ENCODE data around the gene RNASE4.

Gene RNASE4

DNA sequence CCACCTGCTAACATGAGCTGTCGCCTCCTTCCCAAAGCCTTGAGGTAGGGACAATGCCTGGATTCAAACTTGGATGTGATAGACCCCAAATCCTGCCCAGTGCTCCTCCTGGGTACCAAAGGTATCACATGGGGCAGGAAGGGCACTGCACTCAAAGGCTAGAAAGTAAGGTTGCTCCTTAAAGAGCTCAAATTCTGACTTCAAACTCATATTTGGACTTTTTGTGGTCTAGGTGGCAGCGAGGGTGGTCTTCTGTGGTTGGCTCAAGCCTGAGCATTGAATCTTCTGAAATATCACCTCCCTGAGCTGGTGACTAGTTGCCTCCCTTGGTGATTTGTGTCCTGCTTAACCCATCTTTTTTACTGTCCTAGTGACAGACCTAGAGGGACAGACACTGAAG lies 8.3 kb upstream of the RNASE4 start:
- DNase-seq = no peak

- DNase-seq = peak in 1 of 2 donors; percentile 16
Measured at GRCh38 chr14:20679907-20680306, 4.5 kb upstream of the RNASE4 start.

GRCh38 chr14:20680363-20680762 lies 4.0 kb upstream of the RNASE4 start:
- DNase-seq = no peak

DNA sequence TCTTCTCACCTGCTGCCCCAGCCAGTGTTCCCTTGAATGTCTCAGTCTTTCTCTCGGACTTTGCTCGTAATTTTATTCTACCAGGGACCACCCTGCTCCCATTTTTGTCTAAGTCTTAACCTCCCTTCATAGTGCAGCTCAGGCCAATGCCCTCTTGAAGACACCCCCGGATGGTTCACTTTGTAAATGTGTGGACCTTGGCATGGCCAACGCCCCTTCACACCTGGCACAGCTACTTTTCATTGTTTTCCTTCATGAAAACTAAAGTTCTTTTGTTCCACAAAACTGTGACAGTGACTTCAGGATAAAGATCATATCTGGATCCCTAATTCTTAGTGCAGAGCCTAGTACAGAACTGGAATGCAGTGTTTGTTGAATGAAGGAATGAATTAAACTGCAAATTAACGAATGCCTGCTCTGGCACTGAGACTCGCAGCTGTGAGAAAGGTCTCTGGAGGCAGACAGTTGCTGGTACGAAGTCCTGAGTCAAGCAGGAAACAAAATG lies 3.5 kb upstream of the RNASE4 start:
- DNase-seq = peak in 1 of 2 donors; percentile 74

DNA sequence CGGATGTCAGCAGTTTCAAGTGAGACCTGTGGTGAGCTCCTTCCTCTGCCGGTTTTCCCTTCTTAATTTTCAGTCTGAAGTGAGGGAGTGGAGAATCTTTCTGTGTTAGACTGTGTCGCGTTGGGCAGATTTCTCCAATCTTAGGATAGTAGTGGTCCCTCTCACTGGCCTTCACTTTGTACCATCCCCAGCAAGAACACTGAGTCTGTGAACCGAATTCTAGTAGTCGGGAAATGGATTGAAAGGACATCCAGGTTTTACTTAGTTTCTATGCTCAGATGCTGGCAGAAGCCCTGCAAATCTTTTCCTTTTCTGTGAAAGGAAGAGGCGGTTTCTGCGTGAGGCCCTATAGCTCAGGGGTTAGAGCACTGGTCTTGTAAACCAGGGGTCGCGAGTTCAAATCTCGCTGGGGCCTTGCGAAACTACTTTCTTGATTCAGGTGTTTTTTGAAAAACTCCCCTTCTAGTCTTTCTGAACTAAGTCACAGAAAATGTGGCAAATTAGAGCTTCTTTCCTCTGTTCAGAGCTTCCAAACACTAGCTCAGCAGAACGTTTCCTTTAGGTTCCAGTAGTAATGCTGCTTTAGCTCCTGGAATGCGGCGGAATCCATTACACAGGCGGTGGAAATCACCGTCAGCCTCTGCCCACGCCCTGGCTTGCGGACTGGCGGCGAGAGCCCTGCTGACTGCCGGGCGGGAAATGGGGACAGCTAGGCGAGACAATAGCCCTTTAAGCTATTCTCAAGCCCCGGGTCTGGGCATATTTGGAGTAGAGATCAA lies 2.8 kb upstream of the RNASE4 start:
- DNase-seq = peak; percentile 92 to 94

DNA sequence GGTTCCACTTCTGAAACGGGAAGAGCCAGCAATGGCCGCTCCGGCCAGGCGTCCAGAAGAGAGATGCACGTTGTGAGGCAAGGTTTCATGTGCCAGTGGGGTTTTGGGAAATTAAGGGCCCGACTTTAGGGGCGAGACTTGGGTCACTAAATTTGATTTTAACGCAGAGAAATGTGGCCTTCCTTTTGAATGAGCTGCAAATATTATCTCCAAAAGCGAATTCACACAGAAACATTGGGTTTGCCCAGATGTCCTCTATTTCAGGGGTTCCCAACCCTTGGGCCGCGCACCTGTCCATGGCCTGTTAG lies 2.3 kb upstream of the RNASE4 start:
- no peak for DNase-seq

DNA sequence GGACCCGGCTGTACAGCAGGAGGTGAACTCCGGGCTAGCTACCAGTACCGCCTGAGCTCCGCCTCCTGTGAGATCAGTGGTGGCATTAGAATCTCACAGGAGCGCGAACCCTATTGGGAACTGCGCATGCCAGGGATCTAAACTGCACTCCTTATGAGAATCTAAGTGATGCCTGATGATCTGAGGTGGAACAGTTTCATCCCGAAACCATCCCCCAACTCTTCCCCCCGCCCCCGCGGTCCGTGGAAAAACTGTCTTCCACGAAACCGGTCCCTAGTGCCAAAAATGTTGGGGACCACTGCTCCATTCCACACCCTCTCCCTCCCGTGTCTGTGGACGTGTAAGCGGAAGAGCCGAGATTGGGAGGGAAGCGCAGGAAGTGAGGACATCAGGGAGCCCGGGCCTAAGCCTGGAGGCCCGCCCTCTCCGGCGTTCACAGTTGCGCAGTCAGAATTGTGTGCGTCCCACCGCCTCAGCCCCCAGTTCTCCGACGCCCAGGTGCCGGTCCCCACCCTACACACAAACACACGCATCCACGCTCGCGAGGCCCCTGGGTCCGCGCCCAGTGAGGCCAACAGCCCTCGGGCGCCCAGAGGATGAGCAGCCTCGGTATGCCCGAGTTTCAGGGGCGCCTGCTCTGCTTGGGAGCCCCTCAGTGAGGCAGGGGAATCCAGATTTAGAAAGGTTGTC lies 1.8 kb upstream of the RNASE4 start:
- peak; percentile 87 to 88 for DNase-seq

DNA sequence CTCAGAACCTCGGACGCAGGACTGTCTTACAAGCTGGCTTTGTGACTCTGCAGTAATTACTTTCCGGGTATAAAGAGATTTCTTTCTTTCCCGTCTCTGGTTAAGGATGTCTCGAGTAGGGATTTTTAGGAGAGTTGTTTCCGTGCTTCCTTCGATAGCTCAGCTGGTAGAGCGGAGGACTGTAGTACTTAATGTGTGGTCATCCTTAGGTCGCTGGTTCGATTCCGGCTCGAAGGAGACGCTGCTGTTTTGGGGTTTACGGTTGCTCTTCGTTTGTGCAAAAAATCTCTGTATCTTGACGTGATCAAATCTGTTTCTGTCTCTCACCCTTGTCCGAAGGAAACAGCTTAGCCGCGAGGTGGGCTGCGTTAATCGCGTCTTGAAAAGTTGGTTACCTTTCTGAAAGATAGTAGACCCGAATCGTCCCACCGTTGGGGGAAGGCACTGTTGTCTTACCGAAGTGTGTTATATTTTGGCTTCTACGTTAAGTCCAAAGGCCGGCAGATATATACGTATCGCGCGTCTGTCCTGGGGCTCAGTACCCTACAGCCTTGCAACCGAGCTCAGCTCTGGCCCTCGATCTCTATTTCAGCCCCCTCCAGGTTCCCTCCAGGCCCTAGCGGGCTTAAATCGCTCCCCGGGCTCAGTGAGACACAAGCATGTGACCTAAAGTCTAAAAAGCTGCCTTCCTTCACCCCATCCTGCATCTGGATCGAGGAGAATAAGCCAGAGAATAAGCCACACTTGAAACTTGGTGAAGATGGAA lies 1.1 kb upstream of the RNASE4 start:
- DNase-seq = peak; percentile 87 to 89

GRCh38 chr14:20684662-20685456 lies 499 bp downstream of the RNASE4 start:
- DNase-seq = no peak

DNA sequence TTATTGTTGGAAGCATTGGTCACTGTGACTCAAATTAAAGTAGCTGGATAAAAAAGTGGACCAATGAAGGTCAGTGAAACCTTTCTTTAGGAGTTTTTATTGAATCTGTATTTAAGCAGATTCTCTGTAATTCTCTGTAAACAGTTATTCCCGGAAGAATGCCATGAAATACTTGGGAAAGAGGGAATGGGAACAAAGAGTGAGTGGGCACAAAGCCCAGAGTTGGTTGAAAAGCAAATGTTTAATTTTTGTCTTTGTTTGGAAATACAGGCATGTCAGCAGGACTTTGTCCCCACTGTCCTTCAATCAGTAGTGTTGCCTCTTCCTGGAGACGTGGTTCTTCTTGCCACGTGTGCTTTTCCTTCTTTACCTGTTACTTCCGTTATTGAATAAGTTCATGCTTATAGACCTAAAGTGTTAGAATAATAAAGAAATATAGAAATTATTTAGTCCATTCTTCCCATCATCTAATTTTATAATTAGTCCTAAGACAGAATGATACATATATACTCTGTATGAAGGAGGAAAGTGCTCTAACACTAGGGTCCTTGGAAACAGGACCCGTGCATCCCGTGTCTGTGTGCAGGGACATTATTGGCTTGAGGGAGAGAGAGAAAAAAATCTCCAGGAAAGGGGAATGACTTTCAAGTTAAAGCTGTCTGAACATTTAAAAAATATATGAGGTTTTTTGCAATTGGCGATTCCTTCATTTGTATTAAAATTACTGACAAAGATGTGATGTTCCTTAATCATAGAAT lies 2.2 kb downstream of the RNASE4 start:
- no peak for DNase-seq

DNA sequence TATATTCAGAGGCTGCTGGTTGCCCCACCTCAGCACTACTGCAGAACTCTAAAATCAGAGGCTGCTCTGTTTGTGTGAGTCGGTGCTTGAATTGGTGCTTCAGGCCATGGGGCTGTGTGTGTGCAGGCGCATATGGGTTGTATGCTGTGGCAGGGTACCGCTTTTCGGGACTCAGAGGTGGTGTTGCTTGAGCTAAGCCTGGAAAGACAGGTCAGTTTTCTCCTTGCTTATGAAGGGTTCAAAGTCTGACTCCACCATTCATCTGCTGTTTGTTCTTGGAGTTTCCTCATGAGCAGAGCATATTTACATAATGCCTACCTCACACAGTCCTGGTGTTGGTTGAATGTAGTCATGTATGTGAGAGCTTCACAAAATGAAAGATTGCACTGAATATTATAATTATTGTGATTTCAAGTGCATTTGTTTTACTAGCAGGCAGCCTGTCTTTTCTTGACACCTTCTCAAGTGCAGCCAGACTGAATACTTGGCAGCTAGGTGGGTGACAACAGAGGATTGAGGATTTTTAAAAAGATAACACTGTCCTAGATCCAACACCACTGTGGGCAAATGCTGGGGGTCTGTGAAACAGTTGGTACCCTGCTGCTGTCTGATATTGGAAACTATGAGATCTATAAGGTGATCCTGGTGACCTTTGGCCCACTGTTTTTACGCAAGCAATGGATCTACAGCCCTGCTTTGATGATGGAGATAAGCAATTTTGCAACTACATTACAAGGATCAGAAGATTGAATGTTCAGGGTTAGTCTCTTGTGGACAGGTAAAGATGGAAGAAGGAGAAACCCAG lies 3.2 kb downstream of the RNASE4 start:
- no peak for DNase-seq

GRCh38 chr14:20688167-20688839 lies 3.9 kb downstream of the RNASE4 start, which contains the start of gene ANG:
ANG (plus strand) TSS chr14:20688764; CDS start chr14:20693565, 4,801 bp downstream.
- DNase-seq = no peak

GRCh38 chr14:20690848-20691640 lies 6.7 kb downstream of the RNASE4 start:
- peak; percentile 57 to 79 for DNase-seq

GRCh38 chr14:20692116-20692751 lies 7.9 kb downstream of the RNASE4 start:
- no peak for DNase-seq

DNA sequence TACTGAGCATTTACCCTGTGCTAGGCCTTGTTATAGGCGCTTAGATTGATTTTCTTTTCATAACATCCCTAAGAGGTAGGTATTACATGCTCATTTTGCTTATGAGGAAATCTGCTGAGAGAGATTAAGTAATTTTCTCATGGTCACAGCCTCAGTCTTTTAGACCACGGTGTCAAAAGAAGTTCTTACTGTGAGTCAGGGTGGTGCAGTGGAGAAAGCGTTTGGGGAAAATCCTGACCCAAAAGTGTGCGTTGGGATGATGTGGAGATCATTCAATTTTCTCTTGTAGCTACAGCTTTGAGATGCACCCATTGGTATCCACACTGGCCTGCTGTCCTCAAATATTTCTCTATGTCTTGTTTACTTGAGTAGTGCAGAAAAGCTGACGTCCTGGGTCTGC lies 12.4 kb downstream of the RNASE4 start:
- no peak for DNase-seq

DNA sequence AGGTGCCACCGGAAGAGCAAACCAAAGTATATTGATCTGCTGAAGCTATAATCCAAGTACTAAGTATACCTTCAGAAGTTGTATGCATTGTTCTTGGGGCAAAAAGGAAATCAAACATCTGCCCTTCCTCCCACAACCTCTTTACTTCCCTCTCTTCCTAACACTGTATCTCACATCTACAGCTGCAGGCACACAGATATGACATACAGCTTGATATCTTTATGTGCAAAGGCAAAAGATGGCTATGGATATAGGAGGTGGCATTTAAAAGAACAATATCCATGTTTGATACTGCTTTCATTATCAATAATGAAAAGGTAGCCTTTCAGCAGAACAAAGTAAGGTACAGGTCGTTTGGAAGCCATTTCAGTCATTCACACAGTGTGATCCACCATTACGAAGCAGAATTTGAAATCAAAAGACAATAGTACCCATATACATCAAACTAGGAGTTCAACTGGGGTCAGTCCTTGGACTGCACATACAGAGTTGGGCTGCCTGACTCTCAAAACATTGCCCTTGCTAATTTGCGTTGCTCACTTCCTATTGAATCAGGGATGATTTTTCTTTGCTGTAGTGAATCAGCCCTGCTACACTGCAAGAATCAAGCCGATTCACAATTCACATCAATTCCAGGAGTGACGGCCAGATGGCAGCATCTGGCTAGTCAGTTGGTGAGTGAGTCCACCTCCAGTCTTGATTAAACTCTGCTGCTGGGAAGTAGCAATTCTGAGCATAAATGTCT lies 13.1 kb downstream of the RNASE4 start:
- peak; percentile 71 to 75 for DNase-seq

DNA sequence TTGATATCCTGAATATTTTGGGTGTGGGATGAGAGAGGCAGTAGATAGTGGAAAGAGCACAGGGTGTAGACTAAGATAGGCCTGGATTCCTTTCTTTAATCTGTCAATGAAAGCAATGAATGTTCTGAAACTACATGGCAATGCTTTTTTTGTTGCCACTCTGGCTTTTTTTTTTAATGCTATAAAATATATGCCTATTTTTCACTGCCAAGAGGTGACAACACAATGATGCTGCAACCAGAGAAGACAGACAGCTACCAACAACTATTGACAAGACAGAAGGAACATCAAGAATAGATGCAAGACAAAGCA lies 13.6 kb downstream of the RNASE4 start:
- DNase-seq = no peak

DNA sequence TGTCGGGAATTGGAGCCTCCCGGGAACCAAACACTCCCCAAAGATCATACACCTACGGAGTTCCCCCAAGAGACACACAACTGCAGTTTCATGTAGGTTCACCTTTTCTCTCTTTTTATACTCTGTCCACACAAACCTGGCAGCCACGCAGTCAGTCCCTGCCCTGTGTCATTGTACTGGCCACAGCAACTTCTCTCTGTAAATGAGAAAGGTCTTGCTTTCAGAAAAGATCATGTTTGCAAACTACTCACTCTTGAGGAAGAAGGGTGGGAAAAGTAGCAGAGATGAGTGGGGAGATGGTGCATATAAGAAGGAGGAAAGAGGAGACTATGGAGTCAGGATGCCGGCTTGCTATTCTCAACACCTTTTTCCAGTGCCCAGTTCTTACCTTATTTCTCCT lies 14.6 kb downstream of the RNASE4 start:
- no peak for DNase-seq

GRCh38 chr14:20699931-20700330 lies 15.6 kb downstream of the RNASE4 start:
- no peak for DNase-seq
